Left ventricle myocardium inferior (tissue), 1 donor: ENCODE results near the gene SOS2. TPM values are rescaled to one million over a fixed set of nuclear protein-coding genes. Genes with fewer than 3 reads are reported as not detected.

Experiments used
- DNase-seq: peaks from one replicate; pipeline ENCODE4 v3.0.0-alpha.2; 2020
- H3K27ac ChIP-seq: fragments of 200-600 bp; replicated peaks from 2 replicates; pipeline ENCODE4 v1.8.0; 2021
- H3K27me3 ChIP-seq: fragments of 200-600 bp; 2 replicates; pipeline ENCODE4 v1.8.0; 2021; ENCODE audit warnings: low read depth
- H3K36me3 ChIP-seq: fragments of 200-600 bp; 2 replicates; pipeline ENCODE4 v1.8.0; 2021
- H3K4me1 ChIP-seq: fragments of 200-600 bp; 2 replicates; pipeline ENCODE4 v1.8.0; 2021
- H3K4me3 ChIP-seq: fragments of 200-600 bp; 2 replicates; pipeline ENCODE4 v1.8.0; 2021; ENCODE audit warnings: mild to moderate bottlenecking, moderate library complexity
- H3K9me3 ChIP-seq: fragments of 200-600 bp; replicated peaks from 2 replicates; pipeline ENCODE4 v1.8.0; 2021
- intact Hi-C: fragments of 100-400 bp; cut with micrococcal nuclease; formaldehyde crosslinking; loops from one replicate; pipeline ENCODE4 v1.11.0; 2022
- total RNA-seq: library from RNA; stranded (reverse); fragmentation: NEBNext Ultra II Directional; extraction: Animal tissue kit (Norgen Biotek cat#: 25700); gene quantifications from one replicate; pipeline ENCODE4 v1.2.1, GENCODE V29; 2021
- TF ChIP-seq, protein P1 (sequence below): fragments of 200-600 bp; IDR thresholded peaks from 2 replicates; pipeline ENCODE4 v1.8.0; 2021; ENCODE audit warnings: antibody characterized with exemption, mild to moderate bottlenecking, borderline replicate concordance
- donor health status: DM: no; HTN: yes; CAD: no; lungs with severe emphysema.

The SOS2 gene
- total RNA-seq, 1 donor from 2014 or later = 33.0 TPM

DNA sequence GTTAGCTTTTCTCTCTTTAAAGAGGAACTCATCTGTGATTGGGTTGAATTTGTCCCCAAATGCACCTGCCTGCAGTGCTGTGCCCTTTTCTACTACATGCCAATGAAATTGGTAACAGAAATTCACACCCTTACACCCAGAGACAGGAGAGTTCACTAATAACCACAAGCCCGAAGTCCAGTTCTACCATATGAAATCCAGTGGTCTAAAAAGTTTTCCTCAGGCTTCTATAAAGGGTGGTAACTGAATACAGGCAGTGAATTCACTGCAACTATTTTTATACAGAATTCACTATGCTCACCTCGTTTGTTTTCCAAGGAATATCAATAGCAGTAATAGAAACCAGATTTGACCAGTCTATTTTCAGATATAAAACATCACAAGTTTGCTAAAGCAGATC is 31.5 kb upstream of the SOS2 start:
- DNase-seq = no peak
- intact Hi-C loops = no loop called here
- TF ChIP-seq, protein P1, sequence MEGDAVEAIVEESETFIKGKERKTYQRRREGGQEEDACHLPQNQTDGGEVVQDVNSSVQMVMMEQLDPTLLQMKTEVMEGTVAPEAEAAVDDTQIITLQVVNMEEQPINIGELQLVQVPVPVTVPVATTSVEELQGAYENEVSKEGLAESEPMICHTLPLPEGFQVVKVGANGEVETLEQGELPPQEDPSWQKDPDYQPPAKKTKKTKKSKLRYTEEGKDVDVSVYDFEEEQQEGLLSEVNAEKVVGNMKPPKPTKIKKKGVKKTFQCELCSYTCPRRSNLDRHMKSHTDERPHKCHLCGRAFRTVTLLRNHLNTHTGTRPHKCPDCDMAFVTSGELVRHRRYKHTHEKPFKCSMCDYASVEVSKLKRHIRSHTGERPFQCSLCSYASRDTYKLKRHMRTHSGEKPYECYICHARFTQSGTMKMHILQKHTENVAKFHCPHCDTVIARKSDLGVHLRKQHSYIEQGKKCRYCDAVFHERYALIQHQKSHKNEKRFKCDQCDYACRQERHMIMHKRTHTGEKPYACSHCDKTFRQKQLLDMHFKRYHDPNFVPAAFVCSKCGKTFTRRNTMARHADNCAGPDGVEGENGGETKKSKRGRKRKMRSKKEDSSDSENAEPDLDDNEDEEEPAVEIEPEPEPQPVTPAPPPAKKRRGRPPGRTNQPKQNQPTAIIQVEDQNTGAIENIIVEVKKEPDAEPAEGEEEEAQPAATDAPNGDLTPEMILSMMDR = no peak
- peak overlapping the region; percentile 22 for H3K27ac ChIP-seq
- no peak overlapping the region for H3K4me3 ChIP-seq
- H3K36me3 ChIP-seq = no peaks in the 10 kb centered on the region
- no peaks in the 10 kb centered on the region for H3K27me3 ChIP-seq
- H3K9me3 ChIP-seq = no peaks in the 10 kb centered on the region
- peaks cover 10% of the 10 kb centered on the region for H3K4me1 ChIP-seq

DNA sequence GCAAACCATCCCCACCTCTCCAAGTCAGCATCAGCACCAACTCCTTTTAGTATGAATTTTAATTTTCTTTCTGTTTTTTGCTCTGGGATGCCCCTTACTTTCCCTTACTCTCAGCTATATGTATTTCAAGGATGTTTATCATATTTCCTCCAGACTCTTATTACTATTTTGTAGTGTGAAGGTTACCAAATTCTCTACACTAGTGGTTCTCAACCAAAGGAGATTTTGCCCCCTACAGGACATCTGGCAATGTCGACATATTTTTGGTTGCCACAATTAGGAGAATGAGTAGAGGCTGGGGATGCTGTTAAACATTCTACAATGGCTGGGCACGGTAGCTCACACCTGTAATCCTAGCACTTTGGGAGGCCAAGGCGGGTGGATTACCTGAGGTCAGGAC is 29.1 kb upstream of the SOS2 start:
- H3K9me3 ChIP-seq = no peaks in the 10 kb centered on the region
- H3K4me1 ChIP-seq = peaks cover 10% of the 10 kb centered on the region
- intact Hi-C loops = no loop called here
- no peak overlapping the region for H3K4me3 ChIP-seq
- H3K27ac ChIP-seq = no peak overlapping the region
- TF ChIP-seq, protein P1 = peak; percentile 63
- H3K27me3 ChIP-seq = no peaks in the 10 kb centered on the region
- no peak for DNase-seq
- no peaks in the 10 kb centered on the region for H3K36me3 ChIP-seq

DNA sequence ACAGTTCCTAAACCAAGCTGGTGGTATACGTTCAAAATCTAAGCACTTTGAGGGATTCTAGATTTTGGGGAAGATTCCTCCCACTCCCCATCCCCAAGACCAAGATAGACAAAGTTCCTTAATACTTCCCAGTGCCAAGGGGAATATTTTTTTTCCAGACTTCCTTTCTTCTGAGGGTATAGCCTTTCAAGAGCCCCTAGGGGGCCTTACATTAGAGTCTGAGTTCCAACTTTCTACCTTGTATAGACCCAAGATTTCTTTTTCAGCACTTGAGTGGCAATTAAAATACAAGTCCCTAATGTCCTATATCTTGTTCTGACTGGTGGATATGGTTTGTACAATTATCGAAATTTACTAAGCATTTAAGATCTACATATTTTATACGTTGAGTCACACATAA is 28.7 kb upstream of the SOS2 start:
- TF ChIP-seq, protein P1 = no peak
- Histone ChIP-seq H3K27me3 (no peaks in the 10 kb centered on the region), H3K4me1 (peaks cover 10% of the 10 kb centered on the region), H3K4me3 (no peak overlapping the region), H3K36me3 (no peaks in the 10 kb centered on the region), H3K9me3 (no peaks in the 10 kb centered on the region), H3K27ac (no peak overlapping the region)
- no peak for DNase-seq
- intact Hi-C loops = no loop called here

GRCh38 chr14:50257732-50258131 is 26.4 kb upstream of the SOS2 start:
- TF ChIP-seq, protein P1 = no peak
- no peak for DNase-seq
- Histone ChIP-seq H3K4me1 (peaks cover 1% of the 10 kb centered on the region), H3K9me3 (peaks cover 3% of the 10 kb centered on the region), H3K27ac (no peak overlapping the region), H3K27me3 (no peaks in the 10 kb centered on the region), H3K4me3 (no peak overlapping the region), H3K36me3 (no peaks in the 10 kb centered on the region)
- intact Hi-C loops = no loop called here

DNA sequence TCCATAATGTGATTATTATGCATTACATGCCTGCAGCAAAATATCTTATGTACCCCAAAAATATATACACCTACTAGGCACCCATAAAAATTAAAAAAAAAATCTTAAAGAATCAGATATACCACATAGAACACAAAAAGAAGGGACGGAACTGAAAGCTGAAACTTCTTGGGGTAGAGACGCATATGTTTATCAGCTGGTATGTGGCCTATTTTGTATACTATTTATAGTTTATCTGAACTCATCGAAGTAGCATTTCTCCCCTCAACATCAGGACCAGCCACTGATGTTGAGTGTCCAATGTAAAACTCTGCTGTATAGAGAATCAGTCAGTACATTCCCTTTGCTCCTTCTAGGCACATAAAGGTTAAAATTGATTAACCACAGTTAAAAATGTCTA is 22.9 kb upstream of the SOS2 start:
- Histone ChIP-seq H3K4me3 (no peak overlapping the region), H3K9me3 (peaks cover 8% of the 10 kb centered on the region), H3K27ac (no peak overlapping the region), H3K4me1 (no peaks in the 10 kb centered on the region), H3K36me3 (no peaks in the 10 kb centered on the region), H3K27me3 (no peaks in the 10 kb centered on the region)
- DNase-seq = no peak
- intact Hi-C loops = no loop called here
- TF ChIP-seq, protein P1 = no peak

DNA sequence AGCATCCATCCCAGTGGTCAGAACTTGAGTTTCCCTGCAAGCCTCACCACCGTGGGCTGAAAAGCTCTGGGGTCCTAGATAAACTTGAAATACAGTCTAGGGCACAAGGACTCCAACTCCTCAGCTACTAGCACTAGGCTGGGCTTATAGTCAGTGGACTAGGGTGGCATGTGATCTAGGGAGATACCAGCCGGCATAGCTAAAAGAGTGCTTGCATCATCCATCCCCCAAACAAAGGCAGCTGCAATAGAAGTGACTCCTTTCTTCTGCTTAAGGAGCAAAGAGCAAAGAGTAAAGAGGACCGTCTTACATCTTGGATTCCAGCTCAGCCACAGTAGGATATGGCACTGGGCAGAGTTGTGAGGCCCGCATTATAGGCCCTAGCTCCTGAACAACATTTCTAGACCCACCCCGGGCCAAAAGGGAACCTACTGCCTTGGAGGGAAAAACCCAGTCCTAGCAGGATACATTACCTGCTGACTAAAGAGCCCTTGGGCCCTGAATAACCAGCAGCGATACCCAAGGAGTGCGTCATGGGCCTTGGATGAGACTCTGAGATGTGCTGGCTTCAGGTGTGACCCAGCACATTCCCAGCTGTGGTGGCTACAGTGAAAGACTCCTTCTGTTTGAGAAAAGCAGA is 17.9 kb upstream of the SOS2 start:
- TF ChIP-seq, protein P1 = no peak
- DNase-seq = no peak

More for the DNA sequence above, 17.9 kb upstream of the SOS2 start:
- Histone ChIP-seq H3K4me1 (no peaks in the 10 kb centered on the region), H3K27ac (no peak overlapping the region), H3K9me3 (peaks cover 8% of the 10 kb centered on the region), H3K4me3 (no peak overlapping the region), H3K27me3 (no peaks in the 10 kb centered on the region), H3K36me3 (peaks cover 8% of the 10 kb centered on the region)
- intact Hi-C loops = no loop called here
